IMR-90 (cell line): ENCODE results near the gene NLGN1. TPM values are rescaled to one million over a fixed set of nuclear protein-coding genes. Genes with fewer than 3 reads are reported as not detected.
A peak's percentile ranks its signal among the peaks of the same experiment; 100 is the strongest.

ENCODE experiments used
- ATAC-seq: fragments of 200-7000 bp; cut with Tn5 transposase; 2 replicates; pipeline ENCODE4 v1.9.1; 2020; ENCODE audit warnings: low read depth, mild to moderate bottlenecking, moderate library complexity
- BruUV-seq: library from RNA; stranded (reverse); fragments of 400-500 nt; replicated peaks from 2 replicates; lab custom pipeline; 2021; lab: Mats Ljungman, UMichigan
- CTCF ChIA-PET: fragments of 300-600 bp; formaldehyde crosslinking; extraction: SDS; loops from one replicate; lab custom pipeline; 2021; ENCODE audit warnings: antibody characterized with exemption; lab: Yijun Ruan, JAX
- POLR2A ChIA-PET: fragments of 300-600 bp; sonication (Branson Sonifier 250); formaldehyde crosslinking; loops from one replicate; lab custom pipeline; 2022; ENCODE audit warnings: antibody characterized with exemption; ENCODE audit not compliant: unreplicated experiment; lab: Charles Lee
- DNase-seq: peaks from one replicate; pipeline ENCODE4 v3.0.0; 2013
- H2AFZ ChIP-seq: replicated peaks from 2 replicates; pipeline ENCODE3; 2013; ENCODE audit warnings: low read length, mild to moderate bottlenecking; ENCODE audit not compliant: poor library complexity
- H2AK5ac ChIP-seq: 2 replicates; pipeline ENCODE4 v1.6.1; 2013; ENCODE audit warnings: low read depth, low read length, inconsistent platforms
- H2AK9ac ChIP-seq: replicated peaks from 2 replicates; pipeline ENCODE3; 2013; ENCODE audit warnings: mild to moderate bottlenecking, low read depth, low read length, moderate library complexity; ENCODE audit not compliant: poor library complexity
- H2BK120ac ChIP-seq: 2 replicates; pipeline ENCODE4 v1.6.1; 2013; ENCODE audit warnings: low read depth, low read length, inconsistent platforms
- H2BK15ac ChIP-seq: 3 replicates; pipeline ENCODE4 v1.6.1; 2013; ENCODE audit warnings: low read depth, low read length, inconsistent platforms
- H2BK20ac ChIP-seq: 2 replicates; pipeline ENCODE4 v1.6.1; 2013; ENCODE audit warnings: low read depth, mild to moderate bottlenecking, inconsistent platforms, low read length, moderate library complexity
- H2BK5ac ChIP-seq: 2 replicates; pipeline ENCODE4 v1.6.1; 2013; ENCODE audit warnings: mild to moderate bottlenecking, low read depth, low read length, inconsistent platforms; ENCODE audit not compliant: poor library complexity, severe bottlenecking
- H3K14ac ChIP-seq: replicated peaks from 2 replicates; pipeline ENCODE4 v1.6.1; 2013; ENCODE audit warnings: low read depth, low read length, inconsistent platforms
- H3K18ac ChIP-seq: 2 replicates; pipeline ENCODE4 v1.6.1; 2013; ENCODE audit warnings: low read depth, low read length, control low read depth
- H3K23ac ChIP-seq: 2 replicates; pipeline ENCODE4 v1.6.1; 2013; ENCODE audit warnings: low read depth, low read length, inconsistent platforms
- H3K27ac ChIP-seq: 2 replicates; pipeline ENCODE4 v1.5.1; 2013; ENCODE audit warnings: mild to moderate bottlenecking, control low read depth, low read length; ENCODE audit not compliant: insufficient read depth
- H3K27me3 ChIP-seq: 2 replicates; pipeline ENCODE4 v1.6.1; 2013; ENCODE audit warnings: low read length; ENCODE audit not compliant: control insufficient read depth, insufficient read depth
- H3K36me3 ChIP-seq: 2 replicates; pipeline ENCODE4 v1.6.1; 2013; ENCODE audit warnings: low read length, mixed read lengths; ENCODE audit not compliant: control insufficient read depth, insufficient read depth
- H3K4ac ChIP-seq: 2 replicates; pipeline ENCODE4 v1.6.1; 2013; ENCODE audit warnings: low read depth, low read length, inconsistent platforms
- H3K4me1 ChIP-seq: 2 replicates; pipeline ENCODE4 v1.6.1; 2013; ENCODE audit warnings: low read length, mixed read lengths; ENCODE audit not compliant: control insufficient read depth, insufficient read depth
- H3K4me2 ChIP-seq: 2 replicates; pipeline ENCODE4 v1.6.1; 2013; ENCODE audit warnings: low read depth, mild to moderate bottlenecking, control low read depth, low read length, moderate library complexity
- H3K4me3 ChIP-seq: 2 replicates; pipeline ENCODE4 v1.5.1; 2013; ENCODE audit warnings: low read depth, mild to moderate bottlenecking, control low read depth, low read length, moderate library complexity; ENCODE audit not compliant: insufficient read depth
- H3K56ac ChIP-seq: 2 replicates; pipeline ENCODE4 v1.6.1; 2013; ENCODE audit warnings: low read length, inconsistent platforms; ENCODE audit not compliant: insufficient read depth; ENCODE audit errors: extremely low read depth
- H3K79me1 ChIP-seq, 2 experiments: 2 replicates each; pipeline ENCODE4 v1.6.1; 2013; ENCODE audit warnings: low read length in 2 of 2, inconsistent platforms in 1 of 2, low read depth in 1 of 2
- H3K9ac ChIP-seq: 2 replicates; pipeline ENCODE4 v1.6.1; 2013; ENCODE audit warnings: low read depth, low read length, control low read depth
- H3K9me1 ChIP-seq: 2 replicates; pipeline ENCODE4 v1.6.1; 2013; ENCODE audit warnings: low read length, inconsistent platforms; ENCODE audit not compliant: insufficient read depth
- H3K9me3 ChIP-seq: 2 replicates; pipeline ENCODE4 v1.6.1; 2013; ENCODE audit warnings: low read length; ENCODE audit not compliant: control insufficient read depth, insufficient read depth
- H4K20me1 ChIP-seq: 2 replicates; pipeline ENCODE4 v1.6.1; 2013; ENCODE audit warnings: low read length, inconsistent platforms; ENCODE audit not compliant: insufficient read depth
- H4K5ac ChIP-seq: 2 replicates; pipeline ENCODE4 v1.6.1; 2013; ENCODE audit warnings: mild to moderate bottlenecking, low read depth, low read length, control low read depth
- H4K8ac ChIP-seq, 2 experiments: 2 replicates each; pipeline ENCODE4 v1.6.1; 2013; ENCODE audit warnings: low read depth in 2 of 2, low read length in 2 of 2, control low read depth in 1 of 2, inconsistent platforms in 1 of 2
- H4K91ac ChIP-seq: 2 replicates; pipeline ENCODE4 v1.6.1; 2013; ENCODE audit warnings: low read depth, low read length, inconsistent platforms; ENCODE audit not compliant: insufficient read depth
- BHLHE40 ChIP-seq: fragments of 150-350 bp; IDR thresholded peaks from 2 replicates; pipeline ENCODE4 v1.6.1; 2016; ENCODE audit warnings: mild to moderate bottlenecking, low read depth, low read length
- CEBPB ChIP-seq: IDR thresholded peaks from 2 replicates; pipeline ENCODE4 v1.6.1; 2012; ENCODE audit warnings: low read depth, low read length, improper control_type of control experiment
- CHD1 ChIP-seq: IDR thresholded peaks from 2 replicates; pipeline ENCODE4 v1.6.1; 2012; ENCODE audit warnings: low read depth, low read length, improper control_type of control experiment
- ELK1 ChIP-seq: fragments of 150-350 bp; IDR thresholded peaks from 2 replicates; pipeline ENCODE4 v1.6.1; 2016; ENCODE audit warnings: low read depth, mild to moderate bottlenecking, low read length, moderate library complexity, borderline replicate concordance
- FOS ChIP-seq: fragments of 150-350 bp; IDR thresholded peaks from 2 replicates; pipeline ENCODE4 v1.6.1; 2016; ENCODE audit warnings: low read depth, low read length
- MAFK ChIP-seq: IDR thresholded peaks from 2 replicates; pipeline ENCODE4 v1.6.1; 2012; ENCODE audit warnings: low read depth, low read length, improper control_type of control experiment
- MAZ ChIP-seq: IDR thresholded peaks from 2 replicates; pipeline ENCODE4 v1.6.1; 2012; ENCODE audit warnings: low read depth, mild to moderate bottlenecking, low read length, improper control_type of control experiment, moderate library complexity, borderline replicate concordance
- NFE2L2 ChIP-seq: fragments of 150-350 bp; IDR thresholded peaks from 2 replicates; pipeline ENCODE4 v1.6.1; 2016; ENCODE audit warnings: low read depth, mild to moderate bottlenecking, low read length
- RAD21 ChIP-seq: IDR thresholded peaks from 2 replicates; pipeline ENCODE4 v1.6.1; 2012; ENCODE audit warnings: low read length, improper control_type of control experiment
- SMC3 ChIP-seq: fragments of 150-350 bp; IDR thresholded peaks from 2 replicates; pipeline ENCODE4 v1.6.1; 2016; ENCODE audit warnings: low read depth, mild to moderate bottlenecking, antibody characterized with exemption, low read length, moderate library complexity
- USF2 ChIP-seq: fragments of 150-350 bp; IDR thresholded peaks from 2 replicates; pipeline ENCODE4 v1.6.1; 2017; ENCODE audit warnings: mild to moderate bottlenecking, antibody characterized with exemption, low read length, low read depth
- dilution Hi-C: fragments of 300-500 bp; cut with HindIII; formaldehyde crosslinking; loops from one replicate; pipeline ENCODE4 v1.14.3; 2018; ENCODE audit warnings: low sequenced_read_pairs; ENCODE audit not compliant: unreplicated experiment
- in situ Hi-C: fragments of 300-500 bp; cut with MboI; formaldehyde crosslinking; loops from 3 replicates; pipeline ENCODE4 v1.14.3; 2019; ENCODE audit warnings: low sequenced_read_pairs, inconsistent platforms, mixed read lengths
- intact Hi-C: fragments of 100-400 bp; cut with micrococcal nuclease; formaldehyde crosslinking; loops from 2 replicates; pipeline ENCODE4 v1.10.0; 2022
- polyA plus RNA-seq, 3 experiments: library from polyadenylated mRNA; depleted of rRNA; stranded (reverse); fragments of >200 nt; gene quantifications; 2 replicates each; pipeline ENCODE4 v1.2.3, GENCODE V29; 2012; ENCODE audit warnings: low replicate concordance in 1 of 3
- total RNA-seq: library from RNA; depleted of rRNA; stranded (reverse); fragments of >200 nt; gene quantifications from 2 replicates; pipeline ENCODE4 v1.2.3, GENCODE V29; 2012

NLGN1 gene
- total and polyA plus RNA-seq, 2 of the 4 experiments (the other 2 are of a cell fraction) = 1.8 to 12.5 TPM

GRCh38 chr3:173755161-173755560 lies 357.6 kb downstream of the NLGN1 start:
- no peak overlapping the region for H2BK120ac ChIP-seq
- ChIA-PET CTCF (no interaction called here), POLR2A (no interaction called here)
- no peak overlapping the region for H3K4me2 ChIP-seq
- no peak overlapping the region for H2AFZ ChIP-seq
- H3K36me3 ChIP-seq = no peaks in the 10 kb centered on the region
- no peaks in the 10 kb centered on the region for H3K27me3 ChIP-seq
- BruUV-seq = no TSS peak
- no peak overlapping the region for H3K56ac ChIP-seq
- no peak overlapping the region for H3K23ac ChIP-seq
- no peak overlapping the region for H4K8ac ChIP-seq
- dilution Hi-C loops = no loop called here
- H3K4me1 ChIP-seq = no peaks in the 10 kb centered on the region
- no peaks in the 10 kb centered on the region for H3K79me1 ChIP-seq
- no peak overlapping the region for H2AK5ac ChIP-seq
- H2AK9ac ChIP-seq = no peak overlapping the region
- intact Hi-C loops = no loop called here
- H3K14ac ChIP-seq = no peak overlapping the region
- no peak overlapping the region for H4K91ac ChIP-seq
- H3K9me1 ChIP-seq = no peaks in the 10 kb centered on the region
- ATAC-seq (no peak), DNase-seq (no peak)
- TF ChIP-seq USF2 (no peak), CHD1 (no peak), CEBPB (peak; percentile 55), FOS (no peak), NFE2L2 (no peak), SMC3 (no peak), MAZ (no peak), BHLHE40 (no peak), ELK1 (no peak), RAD21 (no peak), MAFK (peak; percentile 50)
- H3K9me3 ChIP-seq = no peaks in the 10 kb centered on the region
- in situ Hi-C loops = no loop called here
- H3K4me3 ChIP-seq = no peak overlapping the region
- H3K9ac ChIP-seq = no peak overlapping the region
- no peak overlapping the region for H2BK20ac ChIP-seq
- H3K27ac ChIP-seq = no peak overlapping the region
- no peak overlapping the region for H2BK15ac ChIP-seq
- no peak overlapping the region for H2BK5ac ChIP-seq
- H3K18ac ChIP-seq = no peak overlapping the region
- H4K5ac ChIP-seq = no peak overlapping the region
- no peak overlapping the region for H3K4ac ChIP-seq
- no peaks in the 10 kb centered on the region for H4K20me1 ChIP-seq
